ENCODE data around the gene SIAH3.

Gene SIAH3

GRCh38 chr13:45863709-45864590, 12.4 kb upstream of the SIAH3 start:
- no peak for DNase-seq (ENCODE audit: extremely low read depth in 1 of 2, low read depth in 1 of 2)

- DNase-seq (ENCODE audit: extremely low read depth in 1 of 2, low read depth in 1 of 2) = no peak
These were observed 9.8 kb upstream of the SIAH3 start for GRCh38 chr13:45861322-45861721.

GRCh38 chr13:45860240-45860639, 8.7 kb upstream of the SIAH3 start:
- no peak for DNase-seq (ENCODE audit: extremely low read depth in 1 of 2, low read depth in 1 of 2)

DNA sequence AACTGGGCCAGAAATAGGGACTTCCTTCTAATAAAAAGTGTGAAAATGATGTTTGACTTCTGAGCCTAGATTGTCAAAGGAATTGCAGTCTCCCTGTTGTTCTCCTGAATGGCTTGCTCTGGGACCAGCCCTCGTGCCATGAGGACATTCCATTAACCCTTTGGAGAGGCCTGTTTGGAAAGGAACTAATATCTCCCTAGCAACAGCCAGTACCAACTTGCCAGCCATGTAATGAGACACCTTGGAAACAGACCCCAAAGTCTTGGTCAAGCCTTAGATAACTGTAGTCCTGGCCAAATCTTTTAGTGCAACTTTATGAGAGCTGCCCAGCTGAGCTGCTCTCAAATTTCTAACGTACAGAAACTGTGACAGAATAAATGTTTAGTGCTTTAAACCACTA, 8.2 kb upstream of the SIAH3 start:
- no peak for DNase-seq (ENCODE audit: extremely low read depth in 1 of 2, low read depth in 1 of 2)

DNA sequence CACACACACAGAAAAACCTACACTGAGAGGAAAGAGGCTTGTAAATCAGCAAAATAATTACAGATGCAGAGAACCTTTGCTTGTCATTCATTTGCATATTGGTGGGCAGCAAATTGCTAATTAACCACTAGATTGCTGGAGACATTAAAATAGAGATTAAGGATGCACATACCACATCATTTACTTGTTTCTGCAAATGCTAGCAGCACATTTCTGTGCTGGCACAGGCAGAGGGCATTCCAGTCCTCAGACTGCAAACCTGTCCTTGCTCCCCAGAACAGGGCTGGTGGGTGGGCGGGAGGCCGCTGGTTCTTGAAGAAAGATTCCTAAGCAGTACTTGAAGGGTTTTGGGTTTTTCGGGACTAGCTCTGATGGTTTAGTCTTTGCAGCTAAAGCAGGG, 941 bp upstream of the SIAH3 start:
- DNase-seq (ENCODE audit: extremely low read depth in 1 of 2, low read depth in 1 of 2) = no peak

DNA sequence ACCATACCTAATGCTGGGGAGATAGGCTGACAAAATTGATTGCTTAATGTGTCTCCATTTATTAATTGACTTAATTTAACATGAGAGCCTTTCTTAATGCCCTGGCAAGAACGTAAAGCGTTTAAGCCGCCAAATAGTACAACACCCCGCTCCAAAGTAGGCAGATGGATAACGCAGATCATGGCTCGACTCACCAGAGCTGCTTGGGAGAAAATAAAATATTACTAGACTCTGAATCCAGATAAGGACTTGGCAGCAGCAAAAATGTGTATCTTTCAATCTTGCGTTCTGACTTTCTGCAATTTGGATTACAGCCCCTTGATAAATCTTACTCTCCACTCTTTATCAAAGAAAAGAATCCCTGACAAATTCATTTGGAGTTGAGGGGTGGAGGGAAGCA, 403 bp upstream of the SIAH3 start:
- DNase-seq (ENCODE audit: extremely low read depth in 1 of 2, low read depth in 1 of 2) = no peak

GRCh38 chr13:45850027-45850613, 1.4 kb downstream of the SIAH3 start:
- DNase-seq (ENCODE audit: extremely low read depth in 1 of 2, low read depth in 1 of 2) = no peak

DNA sequence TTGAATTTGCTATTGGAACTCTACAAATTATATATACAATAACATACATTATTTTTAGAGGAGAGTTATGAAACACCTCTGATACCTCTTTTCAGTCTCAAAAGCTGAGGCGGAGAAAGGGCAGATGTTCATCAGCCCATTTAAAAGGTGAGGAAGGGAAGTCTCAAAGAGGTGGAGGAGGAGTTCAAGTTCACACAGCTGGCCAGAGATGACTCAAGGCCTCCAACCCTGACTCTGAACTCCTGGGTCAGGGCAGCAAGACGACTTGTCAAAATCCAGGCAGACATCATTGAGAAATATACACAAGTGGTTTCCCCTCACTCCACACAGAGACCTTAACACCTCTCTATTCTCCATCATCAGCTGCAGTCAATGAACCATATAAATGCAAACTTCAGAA, 2.1 kb downstream of the SIAH3 start:
- no peak for DNase-seq (ENCODE audit: extremely low read depth in 1 of 2, low read depth in 1 of 2)

- no peak for DNase-seq (ENCODE audit: extremely low read depth in 1 of 2, low read depth in 1 of 2)
These were observed 3.9 kb downstream of the SIAH3 start for GRCh38 chr13:45847554-45848224.

GRCh38 chr13:45846681-45847080, 4.9 kb downstream of the SIAH3 start:
- DNase-seq (ENCODE audit: extremely low read depth in 1 of 2, low read depth in 1 of 2) = no peak

DNA sequence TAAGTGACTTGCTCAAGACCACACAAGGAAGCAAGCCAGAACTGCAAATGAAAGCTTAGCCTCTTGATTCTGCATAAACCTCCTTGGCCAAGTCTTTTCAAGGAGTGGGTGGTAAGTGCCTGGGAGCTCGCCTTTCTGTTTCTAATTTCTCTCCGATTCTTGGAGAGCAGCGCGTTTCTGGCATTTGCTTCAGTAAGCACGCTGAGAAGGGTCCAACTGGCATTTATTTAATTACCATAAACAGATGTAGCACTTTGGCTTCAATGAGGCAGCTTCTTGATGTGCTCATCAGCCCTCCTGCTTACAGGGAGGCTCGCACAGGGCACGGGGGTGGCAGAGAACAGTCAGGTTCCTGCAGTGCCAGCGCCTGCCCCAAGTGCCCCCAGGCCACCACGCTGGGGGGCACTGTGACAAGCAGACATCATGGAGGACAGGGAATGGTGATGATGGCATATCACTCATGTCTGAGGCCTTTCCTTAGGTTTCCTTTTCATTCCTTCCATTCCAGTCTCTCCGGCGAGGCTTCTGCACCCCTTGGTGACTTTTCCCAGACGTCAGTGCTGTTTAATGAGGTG, 13.3 kb downstream of the SIAH3 start:
- no peak for DNase-seq (ENCODE audit: extremely low read depth in 1 of 2, low read depth in 1 of 2)

DNA sequence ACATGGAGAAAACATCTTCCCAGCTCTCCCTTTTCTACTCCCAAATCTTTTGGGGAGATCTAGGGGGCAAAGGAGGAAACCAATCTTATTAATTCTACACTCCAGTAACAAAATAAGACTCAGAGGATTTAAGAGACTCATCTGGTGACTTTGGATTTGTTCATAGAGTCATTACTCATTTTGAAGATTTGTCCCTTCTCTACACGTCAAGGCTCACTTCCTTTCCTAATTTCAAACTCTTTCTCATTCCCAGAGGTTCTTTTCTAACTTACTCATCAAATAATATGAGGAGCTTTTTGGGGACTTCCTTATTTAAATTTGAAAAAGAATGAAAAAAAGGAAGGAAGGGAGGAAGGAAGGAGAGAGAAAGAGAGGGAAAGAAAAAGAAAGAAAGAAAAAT, 14.4 kb downstream of the SIAH3 start:
- DNase-seq (ENCODE audit: extremely low read depth in 1 of 2, low read depth in 1 of 2) = no peak

GRCh38 chr13:45834411-45834994, 17.1 kb downstream of the SIAH3 start:
- no peak for DNase-seq (ENCODE audit: extremely low read depth in 1 of 2, low read depth in 1 of 2)

DNA sequence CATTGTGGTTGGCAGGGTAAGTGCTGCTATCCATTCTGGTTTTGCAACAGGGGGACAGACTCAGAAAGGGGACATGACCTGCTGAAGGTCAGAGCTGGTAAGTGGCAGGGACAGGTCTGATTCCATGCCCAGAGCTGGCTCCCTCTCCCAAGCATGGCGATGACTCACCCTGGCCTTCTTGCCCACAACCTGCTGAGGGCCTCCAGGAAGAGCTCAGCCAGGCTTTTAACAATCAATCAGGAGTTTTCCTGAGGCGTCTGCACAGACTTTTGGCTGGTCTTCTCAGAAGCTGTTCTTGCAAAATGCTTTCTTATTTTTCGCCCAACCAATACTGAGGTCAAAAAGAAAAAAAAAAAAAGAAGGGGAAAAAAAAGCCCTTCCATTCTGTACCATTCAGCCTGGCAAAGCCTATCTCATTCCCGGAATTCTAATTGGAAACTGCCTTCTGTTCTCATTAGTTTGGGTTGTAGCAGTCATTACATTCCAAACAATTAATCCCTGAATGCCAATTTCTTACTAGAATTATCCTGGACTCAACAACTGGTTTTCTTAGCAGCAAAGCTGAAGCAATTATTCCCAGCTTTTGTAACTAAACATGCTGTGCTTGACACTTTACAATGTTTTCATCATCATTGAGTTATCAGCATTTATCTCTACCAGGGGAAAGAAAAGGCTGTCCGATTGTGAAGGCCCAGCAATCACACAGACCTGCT, 17.7 kb downstream of the SIAH3 start:
- no peak for DNase-seq (ENCODE audit: extremely low read depth in 1 of 2, low read depth in 1 of 2)

DNA sequence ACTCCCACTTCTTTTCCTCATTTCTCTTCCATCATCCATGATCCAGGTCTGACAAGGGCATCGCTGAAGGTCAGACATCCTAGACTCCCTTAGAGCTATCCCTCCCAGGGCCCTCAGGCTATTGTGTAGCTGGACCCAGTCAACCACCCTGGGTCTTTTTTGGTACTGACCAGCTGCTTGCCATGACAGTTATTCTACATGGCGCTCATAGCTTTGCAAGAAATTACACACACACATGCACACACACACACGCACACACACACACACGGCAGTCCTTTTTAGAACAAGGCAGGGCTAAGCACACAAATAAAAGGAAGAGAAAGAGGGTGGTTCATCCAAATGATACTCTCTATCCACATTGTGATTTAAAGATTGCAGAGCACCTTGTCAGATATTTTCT, 18.3 kb downstream of the SIAH3 start:
- no peak for DNase-seq (ENCODE audit: extremely low read depth in 1 of 2, low read depth in 1 of 2)

GRCh38 chr13:45831851-45832250, 19.7 kb downstream of the SIAH3 start:
- DNase-seq (ENCODE audit: extremely low read depth in 1 of 2, low read depth in 1 of 2) = no peak

GRCh38 chr13:45830121-45830520, 21.4 kb downstream of the SIAH3 start:
- DNase-seq (ENCODE audit: extremely low read depth in 1 of 2, low read depth in 1 of 2) = no peak

GRCh38 chr13:45828256-45828968, 23.1 kb downstream of the SIAH3 start:
- no peak for DNase-seq (ENCODE audit: extremely low read depth in 1 of 2, low read depth in 1 of 2)

GRCh38 chr13:45827318-45827717, 24.2 kb downstream of the SIAH3 start:
- no peak for DNase-seq (ENCODE audit: extremely low read depth in 1 of 2, low read depth in 1 of 2)

GRCh38 chr13:45826731-45827130, 24.8 kb downstream of the SIAH3 start:
- no peak for DNase-seq (ENCODE audit: extremely low read depth in 1 of 2, low read depth in 1 of 2)
